Limb (tissue), 2 donors: ENCODE results near the gene TCTA.
"Not testable (repeated sequence)": the region's sequence is repeated elsewhere in the genome, so short reads cannot be mapped to it uniquely, and the experiment has no call there.

Source experiments
- DNase-seq, 2 donors: peaks; one replicate each; pipeline ENCODE4 v3.0.0-alpha.2; 2016; ENCODE audit errors: extremely low spot score in 2 of 2

Gene TCTA, protein sequence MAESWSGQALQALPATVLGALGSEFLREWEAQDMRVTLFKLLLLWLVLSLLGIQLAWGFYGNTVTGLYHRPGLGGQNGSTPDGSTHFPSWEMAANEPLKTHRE

DNA sequence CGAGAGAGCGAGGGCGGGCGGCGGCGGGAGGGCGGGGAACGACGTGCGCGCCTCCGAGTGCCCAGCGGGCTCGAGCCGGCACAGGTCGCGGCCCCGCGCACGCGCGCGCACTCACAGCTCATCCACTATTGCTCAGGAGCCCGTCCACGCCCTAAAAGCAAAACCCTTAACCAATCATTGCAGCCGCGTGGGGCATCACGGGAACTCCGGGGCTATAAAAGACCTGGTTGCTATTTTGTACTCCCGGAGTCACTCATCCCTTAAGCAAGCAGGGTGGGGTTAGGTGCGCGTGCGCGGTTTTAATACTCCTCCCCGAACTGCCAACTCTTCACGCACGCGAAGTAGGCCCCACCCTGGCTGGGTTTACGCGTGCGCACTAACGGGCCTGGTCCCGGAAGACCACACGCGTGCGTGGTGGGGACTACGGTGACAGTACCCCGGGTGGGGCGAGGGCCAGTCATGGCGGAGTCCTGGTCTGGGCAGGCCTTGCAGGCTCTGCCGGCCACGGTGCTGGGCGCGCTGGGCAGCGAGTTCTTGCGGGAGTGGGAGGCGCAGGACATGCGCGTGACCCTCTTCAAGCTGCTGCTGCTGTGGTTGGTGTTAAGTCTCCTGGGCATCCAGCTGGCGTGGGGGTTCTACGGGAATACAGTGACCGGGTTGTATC lies at the start of gene TCTA, which contains the start of gene RHOA:
Gene TCTA (plus strand): TSS at position 456 of the 664 bp plus-strand sequence. CDS start 4 bp downstream, at position 460.
Gene RHOA (minus strand): TSS at position 9 of the 664 bp plus-strand sequence. CDS start 36,387 bp downstream, outside the sequence.
- DNase-seq = peak; percentile 99 to 100

DNA sequence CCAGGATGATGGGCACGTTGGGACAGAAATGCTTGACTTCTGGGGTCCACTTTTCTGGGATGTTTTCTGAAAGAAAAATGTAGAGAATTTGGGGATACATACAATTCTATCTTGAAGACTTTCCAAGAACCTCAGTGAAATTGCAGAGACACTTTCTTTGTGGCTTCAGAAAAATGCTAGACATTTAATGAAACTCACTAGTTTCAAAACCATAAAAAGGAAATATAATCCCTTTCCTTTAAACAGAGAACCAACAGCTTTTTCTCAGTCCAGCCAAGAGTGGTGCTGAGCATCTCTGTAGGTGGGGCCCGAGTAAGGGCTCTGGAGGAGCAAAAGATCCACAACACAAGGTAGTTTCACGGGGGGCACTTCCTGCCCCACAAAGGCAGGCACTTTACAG lies 49.7 kb upstream of the TCTA start:
- DNase-seq = no peak

DNA sequence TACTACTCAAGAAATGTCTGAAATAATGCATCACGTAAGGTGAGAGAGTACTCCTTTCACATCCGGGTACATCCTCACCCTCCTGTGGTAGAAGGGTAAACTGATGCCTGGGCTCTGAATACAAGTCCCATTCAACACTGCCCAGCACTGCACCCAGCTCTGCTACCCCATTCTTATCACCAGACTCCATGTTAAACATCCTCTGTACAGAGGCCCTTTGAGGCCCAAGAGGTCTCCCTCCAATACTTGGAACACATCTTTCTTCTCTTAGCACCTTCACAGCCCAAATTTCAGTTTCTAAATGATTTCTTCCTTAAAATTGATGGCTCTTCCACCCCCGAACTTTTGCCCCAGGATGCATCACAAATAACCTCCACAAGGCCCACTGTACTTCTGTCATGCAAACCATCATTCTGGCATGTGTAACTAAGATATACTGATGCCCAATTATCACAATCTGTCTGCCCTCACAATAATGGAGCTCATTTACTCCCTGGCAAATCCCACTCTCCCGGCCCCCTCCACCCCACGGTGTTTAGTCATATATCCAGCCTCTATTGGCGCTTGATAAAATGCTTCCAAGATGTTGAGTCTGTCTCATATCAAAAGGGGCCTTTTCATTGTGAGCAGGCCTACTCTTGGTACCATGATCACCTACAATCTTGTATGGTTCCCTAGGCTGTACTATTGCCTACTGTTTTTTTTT lies 41.5 kb upstream of the TCTA start:
- DNase-seq = no peak

DNA sequence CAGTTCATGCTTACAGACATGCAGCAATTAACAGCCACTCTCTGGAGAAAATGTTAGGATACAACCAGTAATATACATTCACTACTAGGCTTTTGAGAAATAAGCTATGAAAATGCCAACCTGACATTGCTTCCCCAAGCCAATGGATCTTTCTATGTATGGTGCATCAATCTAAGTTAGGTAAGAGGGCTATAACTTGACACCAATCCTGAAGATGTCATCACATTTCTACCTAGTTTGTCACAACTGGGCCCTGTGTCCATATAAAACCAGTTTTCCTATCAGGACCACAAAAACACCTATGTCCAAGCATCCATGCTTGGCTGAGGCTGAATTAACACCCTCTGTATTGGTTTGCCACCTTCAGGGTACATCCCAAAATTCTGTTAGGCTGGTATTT lies 40.3 kb upstream of the TCTA start:
- DNase-seq = no peak

DNA sequence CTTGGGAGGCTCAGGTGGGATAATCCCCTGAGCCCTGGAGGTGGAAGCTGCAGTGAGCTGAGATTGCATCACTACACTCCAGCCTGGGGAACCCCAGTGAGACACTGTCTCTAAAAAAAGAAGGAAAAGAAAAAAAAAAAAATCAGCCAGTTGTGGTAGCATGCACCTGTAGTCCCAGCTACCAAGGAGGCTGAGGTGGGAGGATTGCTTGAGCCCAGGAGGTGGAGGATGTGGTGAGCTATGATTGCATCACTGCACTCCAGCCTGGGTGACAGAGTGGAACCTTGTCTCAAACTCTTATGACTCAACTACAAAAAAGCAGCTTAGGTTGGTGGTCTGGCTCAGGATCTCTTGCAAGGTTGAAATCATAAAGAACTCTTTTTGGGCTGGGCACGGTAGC lies 34.7 kb upstream of the TCTA start:
- no peak for DNase-seq

DNA sequence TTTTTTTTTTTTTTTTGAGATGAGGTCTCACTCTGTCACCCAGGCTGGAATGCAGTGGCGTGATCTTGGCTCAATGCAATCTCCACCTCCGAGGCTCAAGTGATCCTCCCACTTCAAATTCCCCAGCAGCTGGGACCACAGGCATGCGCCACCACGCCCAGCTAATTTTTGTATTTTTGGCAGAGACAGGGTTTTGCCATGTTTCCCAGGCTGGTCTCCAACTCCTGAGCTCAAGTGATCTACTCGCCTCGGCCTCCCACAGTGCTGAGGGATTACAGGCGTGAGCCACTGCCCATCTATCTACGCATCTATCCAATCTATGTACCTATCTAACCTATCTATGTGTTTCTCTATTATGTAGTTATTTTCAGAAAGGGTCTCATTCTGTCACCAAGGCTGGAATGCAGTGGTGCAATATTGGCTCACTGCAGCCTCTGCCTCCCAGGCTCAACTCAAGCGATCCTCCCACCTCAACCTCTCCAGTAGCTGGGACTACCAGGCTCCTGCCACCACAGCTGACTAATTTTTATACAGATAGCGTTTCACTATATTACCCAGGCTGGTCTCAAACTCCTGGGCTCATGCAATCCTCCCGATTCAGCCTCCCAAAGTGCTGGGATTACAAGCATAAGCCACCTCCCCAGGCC lies 33.9 kb upstream of the TCTA start:
- no peak for DNase-seq

DNA sequence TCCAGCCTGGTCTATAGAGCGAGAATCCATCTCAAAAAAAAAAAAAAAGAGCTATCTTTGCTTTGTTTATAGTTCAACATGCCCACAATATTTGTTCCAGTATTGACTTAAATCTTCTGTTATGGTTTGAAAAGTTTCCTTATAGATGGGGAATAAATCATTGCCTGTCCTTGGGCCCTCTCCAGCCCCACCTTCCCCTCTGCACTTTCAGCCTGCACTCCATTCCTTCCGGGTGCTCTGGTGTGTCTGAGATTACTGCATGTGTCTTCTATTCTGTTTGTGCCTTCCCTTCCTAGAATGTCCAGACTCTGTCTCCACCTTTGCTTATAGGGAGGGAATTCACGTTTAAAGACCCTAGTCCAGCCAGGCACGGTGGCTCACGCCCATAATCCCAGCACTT lies 28.8 kb upstream of the TCTA start:
- DNase-seq = no peak

DNA sequence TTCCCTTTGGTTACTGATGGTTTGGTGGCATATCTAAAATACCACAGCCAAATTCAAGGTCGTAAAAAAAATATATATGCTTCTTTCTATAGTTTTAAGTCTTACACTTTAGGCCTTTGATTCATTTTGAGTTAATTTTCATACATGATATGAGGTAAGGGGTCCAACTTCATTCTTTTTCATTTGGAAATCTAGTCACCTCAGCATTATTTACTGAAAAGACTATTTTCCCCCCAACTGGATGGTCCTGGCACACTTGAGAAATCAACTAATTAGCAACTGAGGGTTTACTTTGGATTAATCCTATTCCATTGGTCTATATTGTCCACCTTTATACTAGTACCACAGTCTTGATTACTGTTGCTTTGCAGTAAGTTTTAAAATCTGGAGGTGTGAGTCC lies 26.6 kb upstream of the TCTA start:
- DNase-seq = no peak

DNA sequence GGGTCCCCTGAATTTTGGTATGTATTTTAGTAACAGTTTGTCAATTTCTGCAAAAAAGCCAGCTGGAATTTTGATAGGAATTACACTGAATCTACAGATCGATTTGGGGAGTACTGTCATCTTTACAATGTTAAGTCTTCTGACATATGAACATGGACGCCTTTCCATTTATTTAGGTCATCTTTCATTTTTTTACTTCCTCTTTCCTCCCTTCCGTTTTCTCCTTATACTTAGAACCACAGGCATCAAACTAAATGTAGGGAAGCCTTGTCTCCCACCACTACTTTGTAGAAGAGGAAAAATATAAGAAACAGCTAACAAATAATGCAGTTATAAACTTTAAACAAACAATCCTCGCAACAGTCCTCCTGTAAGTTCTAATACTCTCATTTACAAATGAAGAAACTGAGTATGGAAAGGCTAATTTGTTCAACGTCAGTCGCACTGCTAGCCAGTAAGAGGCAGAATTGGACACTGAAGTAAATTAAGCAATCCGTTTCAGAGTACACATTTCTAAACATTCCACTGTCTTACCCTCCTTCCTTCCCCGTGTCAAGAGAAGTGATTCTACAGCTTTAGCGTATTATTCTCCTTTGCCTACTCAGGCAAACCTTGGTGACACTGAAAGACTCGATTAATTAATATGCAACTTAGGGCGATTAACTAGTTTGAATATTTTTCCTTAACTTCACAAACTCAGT lies 26.0 kb upstream of the TCTA start:
- DNase-seq = no peak

DNA sequence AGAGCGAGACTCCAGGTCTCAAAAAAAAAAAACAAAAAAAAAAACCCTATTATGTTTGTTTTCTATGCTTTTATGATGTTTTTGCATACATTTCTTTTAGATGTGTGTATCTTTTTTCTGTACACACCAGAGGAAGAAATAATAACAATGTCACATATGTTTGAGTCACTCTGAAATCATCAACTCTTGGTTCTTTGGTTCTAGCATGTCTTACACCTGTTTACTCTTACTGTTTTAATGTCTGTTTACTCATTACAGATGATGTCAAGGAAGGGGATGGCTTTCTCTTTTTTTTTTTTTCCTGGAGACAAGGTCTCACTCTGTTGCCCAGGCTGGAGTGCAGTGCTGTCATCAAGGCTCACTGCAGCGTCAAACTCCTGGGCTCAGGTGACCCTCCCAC lies 24.5 kb upstream of the TCTA start:
- DNase-seq = no peak

DNA sequence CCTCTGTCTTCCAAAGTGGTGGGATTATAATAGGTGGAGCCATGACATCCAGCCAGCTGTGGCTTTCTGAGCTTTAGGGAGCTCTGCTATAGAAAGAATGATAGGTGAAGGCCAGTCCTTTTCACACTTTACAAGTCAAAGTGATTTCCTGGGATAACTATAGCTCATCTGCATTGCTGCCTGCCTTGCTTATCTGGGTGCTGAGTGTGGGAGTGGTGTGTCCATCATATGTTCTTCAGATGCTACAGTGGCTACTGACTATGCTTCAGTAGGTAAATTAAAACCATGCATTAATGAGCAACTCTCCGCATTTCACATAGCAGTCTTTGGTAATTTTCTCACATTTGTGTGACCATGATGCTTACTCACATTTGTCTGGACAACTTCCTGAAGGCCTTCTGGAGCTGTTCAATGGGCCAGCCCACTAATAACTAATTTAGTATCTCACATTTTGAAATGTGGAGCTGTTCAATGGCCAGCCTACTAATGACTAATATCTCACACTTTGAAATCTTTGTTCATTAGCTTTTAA lies 23.9 kb upstream of the TCTA start:
- no peak for DNase-seq

DNA sequence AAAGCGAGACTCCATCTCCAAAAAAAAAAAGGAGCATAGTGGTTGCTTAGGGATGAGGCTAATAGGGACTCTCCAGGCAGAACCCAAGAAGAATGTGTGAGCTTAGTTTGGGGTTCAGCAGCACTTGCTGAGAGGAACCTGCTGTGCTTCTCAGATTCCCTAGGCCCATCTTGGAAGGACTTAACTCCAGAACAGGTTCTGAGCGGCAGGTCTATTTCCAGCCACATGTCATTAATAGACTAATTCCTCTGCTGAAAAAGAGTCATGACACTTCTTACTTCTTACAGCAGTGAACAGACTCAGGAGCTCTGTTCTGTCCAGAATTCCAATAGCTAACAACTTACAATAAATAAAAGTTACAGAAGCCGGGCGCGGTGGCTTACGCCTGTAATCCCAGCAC lies 22.9 kb upstream of the TCTA start:
- DNase-seq = no peak

DNA sequence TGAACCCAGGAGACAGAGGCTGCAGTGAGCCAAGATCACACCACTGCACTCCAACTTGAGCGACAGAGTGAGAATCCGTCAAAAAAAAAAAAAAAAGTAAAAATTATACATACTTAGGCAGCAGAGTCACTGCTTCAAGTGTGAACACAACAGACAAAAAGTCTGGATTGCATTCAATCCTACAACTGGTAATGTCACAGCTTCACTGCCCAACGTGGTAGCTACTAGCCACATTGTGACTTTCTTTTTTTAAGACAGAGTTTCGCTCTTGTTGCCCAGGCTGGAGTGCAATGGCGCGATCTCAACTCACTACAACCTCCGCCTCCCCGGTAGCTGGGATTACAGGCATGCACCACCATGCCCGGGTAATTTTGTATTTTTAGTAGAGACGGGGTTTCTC lies 20.9 kb upstream of the TCTA start:
- not testable (repeated sequence) for DNase-seq

DNA sequence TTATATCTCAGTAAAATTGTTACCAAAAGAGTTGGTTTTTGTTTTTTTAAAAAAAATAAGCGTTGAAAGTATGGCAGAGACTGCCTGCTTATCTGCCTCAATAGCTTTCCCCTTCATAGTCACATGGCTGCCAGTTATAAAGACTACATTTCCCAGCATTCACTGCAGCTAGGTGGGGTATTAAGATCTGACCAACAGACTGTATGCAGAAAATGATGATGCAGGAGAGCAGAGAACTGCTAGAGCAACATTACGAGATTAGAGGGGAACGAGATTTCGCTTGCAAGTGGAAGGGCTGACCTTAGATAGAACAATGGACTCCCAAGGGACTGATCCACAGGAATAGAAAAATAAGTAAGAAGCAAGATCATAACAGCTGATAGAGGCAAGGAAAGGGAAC lies 14.8 kb upstream of the TCTA start:
- DNase-seq = peak in 1 of 2 donors; percentile 18

DNA sequence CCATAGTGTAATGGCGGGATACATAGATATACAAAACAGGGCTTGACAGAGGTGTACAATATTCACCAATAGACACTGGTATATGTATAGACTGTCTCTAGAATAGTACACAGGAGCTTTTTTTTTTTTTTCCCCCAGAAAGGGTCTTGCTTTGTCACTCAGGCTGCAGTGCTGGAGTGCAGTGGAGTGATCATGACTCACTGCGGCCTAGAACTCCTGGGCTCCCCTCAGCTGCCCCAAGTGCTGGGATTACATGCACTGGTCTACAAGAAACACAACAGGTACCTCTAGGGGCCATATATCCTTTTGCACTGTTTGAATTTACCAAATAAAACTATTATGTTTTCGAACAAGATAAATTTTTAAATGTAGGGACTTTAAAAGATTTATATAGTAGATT lies 12.8 kb upstream of the TCTA start:
- no peak for DNase-seq

DNA sequence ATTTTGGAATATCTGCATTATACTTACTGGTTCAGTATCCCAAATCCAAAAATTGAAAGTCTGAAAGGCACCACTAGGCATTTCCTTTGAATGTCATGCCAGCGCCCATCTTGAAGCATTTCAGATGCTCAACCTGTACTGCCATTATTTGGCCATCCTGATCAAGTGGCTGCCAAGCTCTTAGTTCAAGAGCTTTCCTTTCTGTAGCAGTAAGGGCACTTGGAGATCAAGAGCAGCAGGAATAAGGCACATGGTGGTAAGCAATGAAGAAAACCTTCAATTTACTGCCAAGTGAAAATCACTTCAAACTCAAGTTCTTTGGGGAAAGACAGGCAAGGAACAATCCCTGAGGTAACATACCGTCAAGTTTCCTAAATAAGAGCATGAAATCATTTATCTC lies 10.5 kb upstream of the TCTA start:
- no peak for DNase-seq

DNA sequence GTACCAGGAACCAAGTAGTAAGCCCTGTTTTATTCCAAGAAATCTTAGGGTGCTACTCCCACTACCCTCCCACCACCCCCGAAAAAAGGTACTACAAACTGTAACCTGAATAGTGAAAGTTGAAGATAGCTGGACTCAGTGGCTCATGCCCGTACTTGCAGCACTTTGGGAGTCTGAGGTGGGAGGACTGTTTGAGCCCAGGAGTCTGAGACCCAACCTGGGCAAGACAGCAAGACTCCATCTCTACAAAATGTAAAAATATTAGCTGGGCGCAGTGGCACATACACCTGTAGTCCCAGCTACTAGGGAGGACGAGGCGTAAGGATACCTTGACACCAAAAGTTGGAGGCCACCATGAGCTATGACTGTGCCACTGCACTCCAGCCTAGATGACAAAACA lies 8.3 kb upstream of the TCTA start:
- DNase-seq = no peak

DNA sequence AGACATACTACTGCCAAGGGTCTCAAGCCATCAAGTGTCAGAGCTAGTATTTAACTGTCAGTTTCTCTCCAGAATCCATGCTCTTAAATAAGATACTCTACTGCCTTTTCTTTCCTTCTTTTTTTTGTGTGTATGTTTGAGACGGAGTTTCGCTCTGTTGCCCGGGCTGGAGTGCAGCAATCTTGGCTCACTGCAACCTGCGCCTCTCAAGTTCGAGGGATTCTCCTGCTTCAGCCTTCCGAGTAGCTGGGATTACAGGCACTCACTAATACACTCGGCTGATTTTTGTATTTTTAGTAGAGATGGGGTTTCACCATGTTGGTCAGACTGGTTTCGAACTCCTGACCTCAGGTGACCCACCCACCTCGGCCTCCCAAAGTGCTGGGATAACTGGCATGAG lies 6.7 kb upstream of the TCTA start:
- not testable (repeated sequence) for DNase-seq

DNA sequence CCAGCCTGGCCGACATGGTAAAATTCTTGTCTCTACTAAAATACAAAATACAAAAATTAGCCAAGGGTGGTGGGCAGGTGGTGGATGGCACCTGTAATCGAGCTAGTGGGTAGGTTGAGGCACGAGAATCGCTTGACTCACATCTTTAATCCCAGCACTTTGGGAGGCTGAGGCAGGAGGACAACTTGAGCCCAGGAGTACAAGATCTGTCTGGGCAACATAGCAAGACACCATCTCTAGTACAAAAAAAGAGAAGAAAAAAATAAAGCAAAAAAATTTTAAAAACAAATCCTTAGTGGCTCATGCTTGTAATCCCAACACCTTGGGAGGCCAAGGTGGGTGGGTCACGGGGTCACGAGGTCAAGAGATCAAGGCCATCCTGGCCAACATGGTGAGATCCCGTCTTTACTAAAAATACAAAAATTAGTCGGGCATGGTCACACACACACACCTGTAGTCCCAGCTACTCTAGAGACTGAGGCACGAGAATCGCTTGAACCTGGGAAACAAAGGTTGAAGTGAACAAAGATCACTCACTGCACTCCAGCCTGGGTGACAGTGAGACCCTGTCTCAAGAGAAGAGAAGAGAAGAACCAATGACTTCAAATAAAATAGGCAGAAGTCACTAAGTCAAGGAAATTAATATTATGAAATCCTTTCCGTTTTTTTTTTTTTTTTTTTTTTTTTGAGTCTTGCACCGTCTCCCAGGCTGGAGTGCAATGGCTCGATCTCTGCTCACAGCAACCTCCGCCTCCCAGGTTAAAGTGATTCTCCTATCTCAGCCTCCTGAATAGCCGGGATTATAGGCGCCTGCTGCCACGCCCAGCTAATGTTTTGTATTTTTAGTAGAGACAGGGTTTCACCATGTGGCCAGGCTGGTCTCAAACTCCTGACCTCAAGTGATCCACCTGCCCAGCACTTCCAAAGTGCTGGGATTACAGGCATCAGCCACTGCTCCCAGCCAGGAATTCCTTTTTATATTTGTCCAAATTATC lies 5.4 kb upstream of the TCTA start:
- DNase-seq = no peak
